GM10266 (cell line): ENCODE data around the gene FLNB.

Experiments used
- DNase-seq: peaks from one replicate; pipeline ENCODE4 v3.0.0; 2012; ENCODE audit errors: extremely low spot score
- TF ChIP-seq, protein P1 (sequence below): IDR thresholded peaks from 2 replicates; pipeline ENCODE4 v1.5.1; 2012; ENCODE audit warnings: mild to moderate bottlenecking, low read depth; ENCODE audit not compliant: control insufficient read depth, insufficient read depth; ENCODE audit errors: missing control alignments

The FLNB gene

DNA sequence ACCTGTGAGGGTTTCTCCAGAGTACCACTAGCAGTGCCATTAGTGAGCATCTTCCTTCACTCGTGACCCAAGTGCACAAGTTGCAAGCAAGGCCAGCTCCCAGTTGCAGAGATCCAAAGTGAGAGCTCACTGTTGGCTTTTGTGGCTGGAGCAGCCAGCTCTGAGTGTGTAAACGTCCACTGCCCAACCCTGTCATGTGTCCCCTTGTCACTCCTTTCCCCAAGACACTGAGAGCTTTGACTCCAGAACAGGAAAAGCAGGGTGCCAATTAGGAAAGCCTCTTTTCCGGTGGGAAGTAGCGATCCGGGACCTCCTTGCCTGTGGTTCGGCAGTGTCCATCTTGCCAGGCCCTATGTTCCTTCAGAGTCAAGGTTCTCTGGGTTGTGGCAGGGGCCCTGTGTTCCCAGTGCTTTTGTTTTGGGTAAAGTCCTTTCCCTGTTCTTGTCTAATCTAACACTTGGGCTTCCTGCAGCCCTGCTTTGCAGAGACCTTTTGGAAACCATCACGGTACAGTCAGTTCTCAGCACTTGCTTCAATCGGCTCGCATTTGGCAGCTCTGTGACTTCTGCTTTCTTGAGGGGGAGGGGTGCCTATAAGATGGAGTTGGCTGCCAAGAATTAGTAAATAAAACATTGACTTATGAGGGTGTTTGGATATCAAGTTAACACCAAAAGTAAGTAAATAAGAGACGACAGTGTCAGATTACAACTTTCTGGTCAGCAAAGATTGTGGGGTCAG, 112.0 kb downstream of the FLNB start:
- no peak for DNase-seq
- TF ChIP-seq, protein P1, sequence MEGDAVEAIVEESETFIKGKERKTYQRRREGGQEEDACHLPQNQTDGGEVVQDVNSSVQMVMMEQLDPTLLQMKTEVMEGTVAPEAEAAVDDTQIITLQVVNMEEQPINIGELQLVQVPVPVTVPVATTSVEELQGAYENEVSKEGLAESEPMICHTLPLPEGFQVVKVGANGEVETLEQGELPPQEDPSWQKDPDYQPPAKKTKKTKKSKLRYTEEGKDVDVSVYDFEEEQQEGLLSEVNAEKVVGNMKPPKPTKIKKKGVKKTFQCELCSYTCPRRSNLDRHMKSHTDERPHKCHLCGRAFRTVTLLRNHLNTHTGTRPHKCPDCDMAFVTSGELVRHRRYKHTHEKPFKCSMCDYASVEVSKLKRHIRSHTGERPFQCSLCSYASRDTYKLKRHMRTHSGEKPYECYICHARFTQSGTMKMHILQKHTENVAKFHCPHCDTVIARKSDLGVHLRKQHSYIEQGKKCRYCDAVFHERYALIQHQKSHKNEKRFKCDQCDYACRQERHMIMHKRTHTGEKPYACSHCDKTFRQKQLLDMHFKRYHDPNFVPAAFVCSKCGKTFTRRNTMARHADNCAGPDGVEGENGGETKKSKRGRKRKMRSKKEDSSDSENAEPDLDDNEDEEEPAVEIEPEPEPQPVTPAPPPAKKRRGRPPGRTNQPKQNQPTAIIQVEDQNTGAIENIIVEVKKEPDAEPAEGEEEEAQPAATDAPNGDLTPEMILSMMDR = no peak

DNA sequence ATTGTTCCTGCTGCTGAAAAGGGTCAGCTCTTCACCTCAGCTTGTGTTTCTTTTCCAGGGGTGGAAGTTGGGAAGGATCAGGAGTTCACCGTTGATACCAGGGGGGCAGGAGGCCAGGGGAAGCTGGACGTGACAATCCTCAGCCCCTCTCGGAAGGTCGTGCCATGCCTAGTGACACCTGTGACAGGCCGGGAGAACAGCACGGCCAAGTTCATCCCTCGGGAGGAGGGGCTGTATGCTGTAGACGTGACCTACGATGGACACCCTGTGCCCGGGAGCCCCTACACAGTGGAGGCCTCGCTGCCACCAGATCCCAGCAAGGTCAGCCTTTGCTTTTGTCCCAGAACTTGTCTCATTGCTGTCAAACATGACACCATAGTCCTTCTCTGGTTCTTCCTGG, 113.0 kb downstream of the FLNB start:
- no peak for DNase-seq
- TF ChIP-seq, protein P1 = no peak

DNA sequence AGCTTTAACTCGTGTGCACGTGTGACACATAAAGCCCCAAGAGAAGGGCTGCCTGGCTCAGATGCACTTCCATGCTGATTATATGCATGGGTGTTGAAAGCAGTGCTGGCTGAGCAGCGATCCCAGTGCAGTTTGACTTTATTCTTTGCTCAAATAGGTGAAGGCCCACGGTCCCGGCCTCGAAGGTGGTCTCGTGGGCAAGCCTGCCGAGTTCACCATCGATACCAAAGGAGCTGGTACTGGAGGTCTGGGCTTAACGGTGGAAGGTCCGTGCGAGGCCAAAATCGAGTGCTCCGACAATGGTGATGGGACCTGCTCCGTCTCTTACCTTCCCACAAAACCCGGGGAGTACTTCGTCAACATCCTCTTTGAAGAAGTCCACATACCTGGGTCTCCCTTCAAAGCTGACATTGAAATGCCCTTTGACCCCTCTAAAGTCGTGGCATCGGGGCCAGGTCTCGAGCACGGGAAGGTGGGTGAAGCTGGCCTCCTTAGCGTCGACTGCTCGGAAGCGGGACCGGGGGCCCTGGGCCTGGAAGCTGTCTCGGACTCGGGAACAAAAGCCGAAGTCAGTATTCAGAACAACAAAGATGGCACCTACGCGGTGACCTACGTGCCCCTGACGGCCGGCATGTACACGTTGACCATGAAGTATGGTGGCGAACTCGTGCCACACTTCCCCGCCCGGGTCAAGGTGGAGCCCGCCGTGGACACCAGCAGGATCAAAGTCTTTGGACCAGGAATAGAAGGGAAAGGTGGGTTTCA, 114.9 kb downstream of the FLNB start:
- TF ChIP-seq, protein P1 = no peak
- no peak for DNase-seq

DNA sequence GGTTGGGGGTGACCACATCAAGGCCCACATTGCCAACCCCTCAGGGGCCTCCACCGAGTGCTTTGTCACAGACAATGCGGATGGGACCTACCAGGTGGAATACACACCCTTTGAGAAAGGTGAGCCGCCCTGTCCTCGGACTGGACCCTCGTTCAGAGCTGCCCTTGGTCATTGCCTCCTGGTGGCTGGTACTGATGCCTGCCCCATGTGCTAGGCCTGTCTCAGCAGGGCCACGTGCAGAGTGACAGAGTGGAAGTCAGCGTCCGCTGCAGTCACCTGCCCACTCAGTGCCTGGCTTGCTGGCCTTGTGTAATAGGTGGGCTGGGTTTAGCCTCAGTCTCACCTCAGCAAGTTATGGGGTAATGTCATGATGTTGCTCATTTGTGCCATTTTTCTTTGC, 116.2 kb downstream of the FLNB start:
- TF ChIP-seq, protein P1 = no peak
- DNase-seq = no peak

DNA sequence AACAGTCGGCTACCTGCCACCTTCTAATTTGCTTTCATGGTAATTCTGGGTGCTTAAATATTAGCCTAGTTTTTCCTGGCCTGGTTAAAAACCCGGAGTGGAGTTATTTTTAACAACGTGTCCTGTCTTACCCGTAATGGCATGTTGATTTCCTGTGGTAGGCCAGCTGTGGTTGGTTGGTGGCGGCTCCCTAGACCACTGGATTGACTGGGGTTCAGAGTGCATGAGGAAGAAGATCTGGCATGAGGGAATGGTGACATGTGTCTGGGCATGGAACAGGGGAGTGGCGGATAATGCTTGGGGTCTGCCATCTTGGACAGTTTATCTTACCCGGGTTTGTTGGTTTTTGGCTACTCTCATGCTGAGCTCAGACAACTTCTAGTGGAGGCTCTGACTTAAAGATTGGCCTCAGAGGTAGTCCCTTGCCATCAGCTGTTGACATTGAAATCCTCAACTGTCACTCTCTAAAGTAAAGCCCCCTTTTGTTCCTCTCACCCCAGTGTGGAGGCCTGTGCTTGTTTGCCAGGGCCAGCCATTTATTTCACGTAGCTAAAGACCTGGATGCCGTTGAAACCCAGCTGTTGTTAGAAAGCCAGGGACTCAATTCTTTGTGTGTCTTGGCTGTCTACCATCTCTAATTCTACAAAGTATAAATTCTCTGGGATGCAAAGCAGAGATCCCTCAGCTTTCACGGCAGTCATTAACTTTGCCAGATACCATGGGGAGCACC, 121.0 kb downstream of the FLNB start:
- DNase-seq = no peak
- TF ChIP-seq, protein P1 = no peak

DNA sequence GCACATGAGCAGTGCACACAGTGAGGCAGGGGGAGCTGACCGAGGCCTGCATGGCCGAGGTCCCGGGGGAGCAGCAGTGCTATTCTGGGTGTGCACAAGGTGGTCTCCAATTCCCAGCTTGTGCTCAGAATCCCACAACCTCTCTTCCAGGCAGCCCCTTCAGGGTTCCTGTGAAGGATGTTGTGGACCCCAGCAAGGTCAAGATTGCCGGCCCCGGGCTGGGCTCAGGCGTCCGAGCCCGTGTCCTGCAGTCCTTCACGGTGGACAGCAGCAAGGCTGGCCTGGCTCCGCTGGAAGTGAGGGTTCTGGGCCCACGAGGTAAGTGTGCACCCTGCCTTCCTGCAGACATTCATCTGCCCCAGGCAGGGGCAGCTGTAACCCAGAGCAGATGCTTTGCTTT, 122.4 kb downstream of the FLNB start:
- TF ChIP-seq, protein P1 = no peak
- no peak for DNase-seq
